Hematopoietic multipotent progenitor cell treated with erythropoietin and hydrocortisone succinate and interleukin-3 and kit ligand, for 8 days (in vitro differentiated cells): ENCODE measurements around the gene TEX2.
"Not testable (repeated sequence)": the region's sequence is repeated elsewhere in the genome, so short reads cannot be mapped to it uniquely, and the experiment has no call there.

Experiments
- DNase-seq: peaks from one replicate; pipeline ENCODE4 v3.0.0-alpha.2; 2015

The TEX2 gene

GRCh38 chr17:64232466-64233262 is 30.4 kb downstream of the TEX2 start:
- no peak for DNase-seq

- DNase-seq, result peak; percentile 73
These were observed 31.4 kb downstream of the TEX2 start for GRCh38 chr17:64231567-64232141.

- no peak for DNase-seq
These were observed 32.2 kb downstream of the TEX2 start for GRCh38 chr17:64230791-64231408.

GRCh38 chr17:64229815-64230728 is 33.0 kb downstream of the TEX2 start:
- DNase-seq, result no peak

GRCh38 chr17:64226132-64226531 is 36.9 kb downstream of the TEX2 start:
- no peak for DNase-seq

GRCh38 chr17:64225410-64225809 is 37.6 kb downstream of the TEX2 start:
- DNase-seq, result no peak

GRCh38 chr17:64223931-64224629 is 39.0 kb downstream of the TEX2 start:
- peak; percentile 36 for DNase-seq

GRCh38 chr17:64223283-64223682 is 39.8 kb downstream of the TEX2 start:
- DNase-seq, result no peak

- no peak for DNase-seq
These were observed 41.4 kb downstream of the TEX2 start for GRCh38 chr17:64221679-64222078.

GRCh38 chr17:64220604-64221003 is 42.5 kb downstream of the TEX2 start:
- not testable (repeated sequence) for DNase-seq

- no peak for DNase-seq
These were observed 43.5 kb downstream of the TEX2 start for GRCh38 chr17:64219571-64219970.

- DNase-seq, result no peak
These were observed 45.0 kb downstream of the TEX2 start for GRCh38 chr17:64218066-64218465.

GRCh38 chr17:64217249-64217691 is 45.8 kb downstream of the TEX2 start:
- DNase-seq, result no peak

- DNase-seq, result peak; percentile 89
These were observed 46.5 kb downstream of the TEX2 start for GRCh38 chr17:64216338-64217248.

- no peak for DNase-seq
These were observed 47.1 kb downstream of the TEX2 start for GRCh38 chr17:64216000-64216337.

GRCh38 chr17:64214950-64215349 is 48.1 kb downstream of the TEX2 start:
- peak; percentile 78 for DNase-seq

GRCh38 chr17:64213995-64214811 is 48.9 kb downstream of the TEX2 start:
- peak; percentile 98 for DNase-seq

- no peak for DNase-seq
These were observed 50.9 kb downstream of the TEX2 start for GRCh38 chr17:64212122-64212521.

- DNase-seq, result no peak
These were observed 53.1 kb downstream of the TEX2 start for GRCh38 chr17:64209983-64210382.

GRCh38 chr17:64209356-64209941 is 53.6 kb downstream of the TEX2 start:
- no peak for DNase-seq
